ENCODE measurements around the gene LAMC3. TPM values are rescaled to one million over a fixed set of nuclear protein-coding genes. Genes with fewer than 3 reads are reported as not detected.

The LAMC3 gene
- total RNA-seq, 6 donors from 2014 or later = 6.7 to 56.0 (median 19.5) TPM

DNA sequence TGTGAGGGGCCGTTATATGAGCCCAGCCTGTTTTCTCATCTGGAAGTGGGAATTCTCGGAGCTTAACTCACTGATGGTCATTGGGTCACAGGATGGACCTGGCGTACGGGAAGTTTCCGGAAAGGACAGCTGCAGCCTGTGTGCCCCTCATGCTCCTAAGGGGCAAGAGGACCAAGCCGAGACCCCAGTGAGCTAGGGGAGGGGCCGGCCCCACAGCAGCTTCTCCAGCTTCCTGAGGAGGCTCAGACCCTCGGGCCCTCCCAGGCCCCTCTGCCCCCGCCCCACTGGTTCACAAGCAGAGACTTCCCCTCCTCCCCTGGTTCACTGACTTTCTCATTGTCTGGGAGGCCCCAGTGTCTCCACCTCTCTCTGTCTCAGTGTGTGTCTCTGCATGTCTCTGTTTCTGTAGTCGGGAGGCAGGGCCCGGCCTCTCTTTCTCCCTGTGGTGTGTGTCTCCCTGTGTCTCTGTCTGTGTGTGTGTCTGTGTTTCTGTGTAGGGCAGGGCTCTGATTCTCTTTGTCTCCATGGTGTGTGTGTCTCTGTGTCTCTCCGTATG lies 37.6 kb upstream of the LAMC3 start:
- Histone ChIP-seq H3K9me3 (no peaks in the 10 kb centered on the region), H3K27ac (no peak overlapping the region), H3K27me3 (no peaks in the 10 kb centered on the region), H3K4me1 (no peaks in the 10 kb centered on the region), H3K36me3 (no peaks in the 10 kb centered on the region), H3K4me3 (no peak overlapping the region)
- 54 to 66% methylated on average over 10 to 12 of the region's 12 CpGs for WGBS, 2 donors
- DNase-seq (no peak), ATAC-seq (ENCODE audit: low FRiP score in 2 of 2) (no peak)
- TF ChIP-seq POLR2A (IDR thresholded peaks at IDR 0.05) (no peak), EP300 (IDR thresholded peaks at IDR 0.05) (no peak), POLR2AphosphoS5 (IDR thresholded peaks at IDR 0.05) (no peak)
- TF ChIP-seq, protein P1, sequence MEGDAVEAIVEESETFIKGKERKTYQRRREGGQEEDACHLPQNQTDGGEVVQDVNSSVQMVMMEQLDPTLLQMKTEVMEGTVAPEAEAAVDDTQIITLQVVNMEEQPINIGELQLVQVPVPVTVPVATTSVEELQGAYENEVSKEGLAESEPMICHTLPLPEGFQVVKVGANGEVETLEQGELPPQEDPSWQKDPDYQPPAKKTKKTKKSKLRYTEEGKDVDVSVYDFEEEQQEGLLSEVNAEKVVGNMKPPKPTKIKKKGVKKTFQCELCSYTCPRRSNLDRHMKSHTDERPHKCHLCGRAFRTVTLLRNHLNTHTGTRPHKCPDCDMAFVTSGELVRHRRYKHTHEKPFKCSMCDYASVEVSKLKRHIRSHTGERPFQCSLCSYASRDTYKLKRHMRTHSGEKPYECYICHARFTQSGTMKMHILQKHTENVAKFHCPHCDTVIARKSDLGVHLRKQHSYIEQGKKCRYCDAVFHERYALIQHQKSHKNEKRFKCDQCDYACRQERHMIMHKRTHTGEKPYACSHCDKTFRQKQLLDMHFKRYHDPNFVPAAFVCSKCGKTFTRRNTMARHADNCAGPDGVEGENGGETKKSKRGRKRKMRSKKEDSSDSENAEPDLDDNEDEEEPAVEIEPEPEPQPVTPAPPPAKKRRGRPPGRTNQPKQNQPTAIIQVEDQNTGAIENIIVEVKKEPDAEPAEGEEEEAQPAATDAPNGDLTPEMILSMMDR (IDR thresholded peaks at IDR 0.05) = no peak

DNA sequence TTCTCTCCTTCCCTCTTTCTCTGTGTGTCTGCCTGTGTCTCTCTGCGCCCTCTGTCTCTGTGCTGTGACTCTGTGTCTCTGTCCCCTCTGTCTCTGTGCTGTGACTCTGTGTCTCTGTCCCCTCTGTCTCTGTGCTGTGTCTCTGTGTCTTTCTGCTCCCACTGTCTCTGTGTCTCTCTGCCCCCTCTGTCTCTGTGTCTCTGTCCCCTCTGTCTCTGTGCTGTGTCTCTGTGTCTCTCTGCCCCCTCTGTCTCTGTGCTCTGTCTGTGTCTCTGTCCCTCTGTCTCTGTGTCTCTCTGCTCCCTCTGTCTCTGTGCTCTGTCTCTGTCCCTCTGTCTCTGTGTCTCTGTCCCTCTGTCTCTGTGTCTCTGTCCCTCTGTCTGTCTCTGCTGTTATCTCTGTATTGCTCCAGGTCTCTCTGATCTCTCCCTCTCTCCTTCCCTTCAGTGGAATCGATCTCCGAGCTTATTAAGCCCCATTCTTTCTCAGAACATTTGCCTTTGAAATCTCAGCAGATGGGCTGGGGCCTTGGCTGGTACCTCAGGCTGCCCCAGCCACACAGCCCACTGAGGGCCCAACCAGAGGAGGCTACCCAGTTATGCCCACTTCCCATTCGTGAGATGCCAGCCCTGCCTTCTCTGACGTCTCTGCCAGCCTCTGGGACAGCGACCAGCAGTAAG lies 36.6 kb upstream of the LAMC3 start:
- ATAC-seq (ENCODE audit: low FRiP score in 2 of 2) (no peak), DNase-seq (no peak)
- H3K27me3 ChIP-seq = no peaks in the 10 kb centered on the region
- 59 to 81% methylated on average over 4 to 6 of the region's 6 CpGs for WGBS, 2 donors
- H3K9me3 ChIP-seq = no peaks in the 10 kb centered on the region
- H3K4me3 ChIP-seq = no peak overlapping the region
- TF ChIP-seq, protein P1 (IDR thresholded peaks at IDR 0.05) = no peak
- TF ChIP-seq POLR2AphosphoS5 (IDR thresholded peaks at IDR 0.05) (no peak), POLR2A (IDR thresholded peaks at IDR 0.05) (no peak), EP300 (IDR thresholded peaks at IDR 0.05) (no peak)
- no peaks in the 10 kb centered on the region for H3K36me3 ChIP-seq
- H3K4me1 ChIP-seq = no peaks in the 10 kb centered on the region
- H3K27ac ChIP-seq = no peak overlapping the region

GRCh38 chr9:130972957-130973685 lies 35.9 kb upstream of the LAMC3 start:
- no peak for DNase-seq
- Histone ChIP-seq H3K4me3 (no peak overlapping the region), H3K4me1 (no peaks in the 10 kb centered on the region), H3K27ac (no peak overlapping the region), H3K27me3 (no peaks in the 10 kb centered on the region), H3K36me3 (no peaks in the 10 kb centered on the region), H3K9me3 (no peaks in the 10 kb centered on the region)
- WGBS, 2 donors = 71 to 78% methylated on average over 18 to 19 of the region's 19 CpGs
- TF ChIP-seq, protein P1 (IDR thresholded peaks at IDR 0.05) = no peak
- TF ChIP-seq POLR2AphosphoS5 (IDR thresholded peaks at IDR 0.05) (no peak), POLR2A (IDR thresholded peaks at IDR 0.05) (no peak), EP300 (IDR thresholded peaks at IDR 0.05) (no peak)
- ATAC-seq (ENCODE audit: low FRiP score in 2 of 2) = no peak

DNA sequence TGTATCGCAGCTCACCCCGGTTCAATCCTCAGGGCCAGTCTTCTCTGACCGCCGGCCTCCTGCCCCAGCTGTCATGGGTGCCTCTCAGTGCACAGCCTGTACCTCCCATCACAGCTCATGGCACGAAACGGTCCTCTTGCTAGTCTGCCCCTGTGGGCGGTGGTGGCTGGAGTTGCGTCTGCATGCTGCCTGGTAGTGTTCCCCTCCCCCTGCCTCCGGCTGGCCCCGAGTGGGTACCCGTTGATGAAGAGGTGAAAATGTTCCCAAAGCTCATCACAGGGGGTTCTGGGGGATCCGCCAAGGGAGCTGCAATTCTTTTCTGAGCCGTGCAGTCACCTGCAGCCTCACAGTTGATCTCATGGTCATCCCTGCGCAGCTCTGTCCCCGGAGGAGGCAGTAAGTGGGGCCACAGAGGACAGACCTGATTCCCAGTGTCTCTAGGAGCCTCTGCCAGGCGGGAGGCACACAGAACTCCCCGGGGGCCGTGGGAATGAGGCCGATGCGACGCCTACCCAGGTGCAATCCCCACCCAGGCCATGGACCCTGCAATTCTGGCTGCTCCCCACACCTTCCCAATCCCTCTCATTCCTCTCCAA lies 35.2 kb upstream of the LAMC3 start:
- 52 to 61% methylated on average over 10 to 18 of the region's 21 CpGs for WGBS, 2 donors
- DNase-seq = no peak
- H3K9me3 ChIP-seq = no peaks in the 10 kb centered on the region
- H3K4me3 ChIP-seq = no peak overlapping the region
- no peaks in the 10 kb centered on the region for H3K4me1 ChIP-seq
- TF ChIP-seq POLR2A (IDR thresholded peaks at IDR 0.05) = no peak
- TF ChIP-seq, protein P1 (IDR thresholded peaks at IDR 0.05) = no peak
- TF ChIP-seq EP300 (IDR thresholded peaks at IDR 0.05) = no peak
- no peak for TF ChIP-seq POLR2AphosphoS5 (IDR thresholded peaks at IDR 0.05)
- ATAC-seq (ENCODE audit: low FRiP score in 2 of 2) = no peak
- no peaks in the 10 kb centered on the region for H3K27me3 ChIP-seq
- no peak overlapping the region for H3K27ac ChIP-seq
- H3K36me3 ChIP-seq = no peaks in the 10 kb centered on the region

Measured in upper lobe of left lung (tissue), 6 donors.